GM23248 (cell line): ENCODE data around the gene GOLGA2. TPM values are rescaled to one million over a fixed set of nuclear protein-coding genes. Genes with fewer than 3 reads are reported as not detected.
A peak's percentile ranks its signal among the peaks of the same experiment; 100 is the strongest.

Experiments
- DNase-seq: peaks from one replicate; pipeline ENCODE4 v3.0.0-alpha.2; 2015
- H2AFZ ChIP-seq: fragments of 200-600 bp; sonication (generic); 2 replicates; pipeline ENCODE4 v1.6.1; 2016; ENCODE audit warnings: antibody characterized with exemption
- H3F3A ChIP-seq: fragments of 200-600 bp; sonication (generic); 2 replicates; pipeline ENCODE4 v1.6.1; 2016; ENCODE audit warnings: mild to moderate bottlenecking, antibody characterized with exemption, mixed run types; ENCODE audit not compliant: insufficient read depth
- H3K27ac ChIP-seq: fragments of 200-600 bp; sonication (generic); 2 replicates; pipeline ENCODE4 v1.5.1; 2016; ENCODE audit warnings: mild to moderate bottlenecking
- H3K27me3 ChIP-seq: fragments of 200-600 bp; sonication (generic); replicated peaks from 2 replicates; pipeline ENCODE4 v1.6.1; 2016; ENCODE audit warnings: mild to moderate bottlenecking; ENCODE audit not compliant: insufficient read depth
- H3K36me3 ChIP-seq: fragments of 200-600 bp; sonication (generic); 2 replicates; pipeline ENCODE4 v1.6.1; 2016; ENCODE audit warnings: low read depth, mild to moderate bottlenecking
- H3K4me1 ChIP-seq: fragments of 200-600 bp; sonication (generic); 2 replicates; pipeline ENCODE4 v1.6.1; 2016; ENCODE audit warnings: mild to moderate bottlenecking; ENCODE audit not compliant: insufficient read depth
- H3K4me2 ChIP-seq: fragments of 200-600 bp; sonication (generic); one replicate; pipeline ENCODE4 v1.6.1; 2016; ENCODE audit warnings: mild to moderate bottlenecking; ENCODE audit not compliant: unreplicated experiment
- H3K4me3 ChIP-seq: fragments of 200-600 bp; sonication (generic); 2 replicates; pipeline ENCODE4 v1.5.1; 2016; ENCODE audit warnings: mild to moderate bottlenecking
- H3K79me2 ChIP-seq: fragments of 200-600 bp; sonication (generic); 2 replicates; pipeline ENCODE4 v1.6.1; 2016; ENCODE audit warnings: mild to moderate bottlenecking; ENCODE audit not compliant: insufficient read depth
- H3K9ac ChIP-seq: fragments of 200-600 bp; sonication (generic); 2 replicates; pipeline ENCODE4 v1.6.1; 2016; ENCODE audit warnings: mild to moderate bottlenecking
- H3K9me2 ChIP-seq: fragments of 200-600 bp; sonication (generic); 2 replicates; pipeline ENCODE4 v1.6.1; 2016; ENCODE audit warnings: mixed run types, mild to moderate bottlenecking, moderate library complexity; ENCODE audit not compliant: insufficient read depth
- H3K9me3 ChIP-seq: fragments of 200-600 bp; sonication (generic); one replicate; pipeline ENCODE4 v1.6.1; 2017; ENCODE audit warnings: low read depth
- H4K20me1 ChIP-seq: fragments of 200-600 bp; sonication (generic); 2 replicates; pipeline ENCODE4 v1.6.0; 2016; ENCODE audit not compliant: insufficient read depth
- EZH2 ChIP-seq: fragments of 200-600 bp; sonication (generic); IDR thresholded peaks from 2 replicates; pipeline ENCODE4 v1.6.1; 2018; ENCODE audit warnings: antibody characterized with exemption, mild to moderate bottlenecking; ENCODE audit not compliant: insufficient read depth, poor library complexity, severe bottlenecking
- EZH2phosphoT487 ChIP-seq: fragments of 200-600 bp; sonication (generic); IDR thresholded peaks from 2 replicates; pipeline ENCODE4 v1.6.1; 2018; ENCODE audit warnings: antibody characterized with exemption, moderate library complexity, mild to moderate bottlenecking, low read depth; ENCODE audit not compliant: insufficient read depth
- WGBS, 2 experiments: methylation state at CpG; one replicate each; pipeline ENCODE4 v1.1.6; 2015 to 2017; ENCODE audit warnings: low lambda C conversion rate in 2 of 2, low coverage in 1 of 2; ENCODE audit errors: missing lambda C conversion rate in 2 of 2; 5-methylcytosine and 5-hydroxymethylcytosine counted together
- in situ Hi-C: fragments of 300-500 bp; cut with MboI; formaldehyde crosslinking; loops from 2 replicates; pipeline ENCODE4 v1.15.0; 2020
- polyA plus RNA-seq: library from polyadenylated mRNA; unstranded; fragments of >200 nt; fragmentation: Nextera tagmentation; extraction: Ambion mirVana; gene quantifications from 2 replicates; pipeline ENCODE4 v1.2.1, GENCODE V29; 2016
- total RNA-seq: library from RNA; depleted of rRNA; stranded (reverse); fragments of >200 nt; shearing (Covaris generic); gene quantifications from 2 replicates; pipeline ENCODE4 v1.2.3, GENCODE V29; 2014

GOLGA2 gene
- total and polyA plus RNA-seq, 2 experiments from 2014 or later: 35.1 to 116 TPM

- no peaks in the 10 kb centered on the region; the same call in 1 of the 2 replicates for H3K36me3 ChIP-seq
- 91 to 92% methylated on average over 10 of the region's 10 CpGs for WGBS, 2 experiments
- TF ChIP-seq EZH2 (no peak), EZH2phosphoT487 (no peak)
- no peak overlapping the region for H3K4me3 ChIP-seq
- no peaks in the 10 kb centered on the region for H3K9me3 ChIP-seq
- peaks cover under 1% of the 10 kb centered on the region; the same call in 1 of the 2 replicates for H3K4me1 ChIP-seq
- H2AFZ ChIP-seq: no peak overlapping the region
- no peak overlapping the region for H3K4me2 ChIP-seq
- H3K79me2 ChIP-seq: no peaks in the 10 kb centered on the region
- H3K27ac ChIP-seq: no peak overlapping the region
- no peaks in the 10 kb centered on the region for H3K9me2 ChIP-seq
- no peaks in the 10 kb centered on the region for H4K20me1 ChIP-seq
- in situ Hi-C loops: no loop called here
- no peak for DNase-seq
- H3K27me3 ChIP-seq: no peaks in the 10 kb centered on the region
- H3F3A ChIP-seq: no peaks in the 10 kb centered on the region
- no peak overlapping the region for H3K9ac ChIP-seq
These were observed 53.8 kb downstream of the GOLGA2 start for GRCh38 chr9:128222026-128222425.

- DNase-seq: no peak
- Histone ChIP-seq H3K9ac (no peak overlapping the region), H3K36me3 (no peaks in the 10 kb centered on the region; the same call in 1 of the 2 replicates), H3K4me1 (peaks cover 21% of the 10 kb centered on the region), H3K27me3 (no peaks in the 10 kb centered on the region), H2AFZ (no peak overlapping the region), H3K4me3 (no peak overlapping the region), H4K20me1 (no peaks in the 10 kb centered on the region), H3F3A (peaks cover 6% of the 10 kb centered on the region; the same call in 1 of the 2 replicates), H3K4me2 (no peak overlapping the region), H3K27ac (no peak overlapping the region), H3K9me2 (no peaks in the 10 kb centered on the region), H3K9me3 (no peaks in the 10 kb centered on the region), H3K79me2 (no peaks in the 10 kb centered on the region)
- TF ChIP-seq EZH2phosphoT487 (no peak), EZH2 (no peak)
- 87 to 88% methylated on average over 5 to 9 of the region's 9 CpGs for WGBS, 2 experiments
- in situ Hi-C loops: no loop called here
These were observed 56.0 kb downstream of the GOLGA2 start for GRCh38 chr9:128219831-128220230.

GRCh38 chr9:128218518-128219389 lies 57.1 kb downstream of the GOLGA2 start:
- Histone ChIP-seq H3K4me2 (no peak overlapping the region), H3K4me1 (peaks cover 26% of the 10 kb centered on the region), H3K27ac (no peak overlapping the region), H2AFZ (no peak overlapping the region), H3K9ac (no peak overlapping the region), H3K27me3 (no peaks in the 10 kb centered on the region), H4K20me1 (no peaks in the 10 kb centered on the region), H3K36me3 (no peaks in the 10 kb centered on the region; the same call in 1 of the 2 replicates), H3F3A (peaks cover 6% of the 10 kb centered on the region; the same call in 1 of the 2 replicates), H3K9me3 (no peaks in the 10 kb centered on the region), H3K4me3 (no peak overlapping the region), H3K79me2 (no peaks in the 10 kb centered on the region), H3K9me2 (no peaks in the 10 kb centered on the region)
- in situ Hi-C loops: no loop called here
- WGBS, 2 experiments: 53 to 54% methylated on average over 38 to 47 of the region's 47 CpGs
- TF ChIP-seq EZH2 (no peak), EZH2phosphoT487 (no peak)
- peak; percentile 65 for DNase-seq

GRCh38 chr9:128218172-128218517 lies 57.7 kb downstream of the GOLGA2 start:
- in situ Hi-C loops: no loop called here
- Histone ChIP-seq H3K27ac (no peak overlapping the region), H3K9me2 (no peaks in the 10 kb centered on the region), H3K9ac (no peak overlapping the region), H3K79me2 (no peaks in the 10 kb centered on the region), H3K27me3 (no peaks in the 10 kb centered on the region), H3K36me3 (no peaks in the 10 kb centered on the region; the same call in 1 of the 2 replicates), H3F3A (peaks cover 6% of the 10 kb centered on the region; the same call in 1 of the 2 replicates), H4K20me1 (no peaks in the 10 kb centered on the region), H3K4me1 (peaks cover 26% of the 10 kb centered on the region), H2AFZ (no peak overlapping the region), H3K4me3 (no peak overlapping the region), H3K4me2 (no peak overlapping the region), H3K9me3 (no peaks in the 10 kb centered on the region)
- WGBS, 2 experiments: 86 to 88% methylated on average over 11 of the region's 11 CpGs
- no peak for DNase-seq
- TF ChIP-seq EZH2phosphoT487 (no peak), EZH2 (no peak)
